ENCODE data around the gene SLC7A4.
"Not testable (repeated sequence)": the region's sequence is repeated elsewhere in the genome, so short reads cannot be mapped to it uniquely, and the experiment has no call there.

Gene SLC7A4

DNA sequence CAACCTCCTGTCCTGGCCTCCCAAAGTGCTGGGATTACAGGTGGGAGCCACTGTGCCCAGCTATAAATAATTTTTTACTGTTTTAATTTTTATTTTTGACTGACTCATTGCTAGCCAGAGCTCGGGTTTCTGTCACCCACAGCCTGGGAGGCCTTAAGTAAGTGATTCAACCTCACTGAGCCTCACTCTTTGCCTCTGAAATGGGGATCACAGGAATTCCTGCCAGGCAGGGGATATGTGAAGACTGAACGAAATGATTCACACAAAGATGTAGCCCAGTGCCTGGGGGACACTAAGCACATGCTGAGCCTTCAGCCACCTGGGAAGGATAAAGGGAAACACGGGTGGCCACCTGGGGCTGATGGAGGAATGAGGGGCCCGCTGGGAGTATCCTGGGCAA, 9.6 kb upstream of the SLC7A4 start:
- DNase-seq (ENCODE audit: low spot score), result no peak
- TF ChIP-seq, protein P1, sequence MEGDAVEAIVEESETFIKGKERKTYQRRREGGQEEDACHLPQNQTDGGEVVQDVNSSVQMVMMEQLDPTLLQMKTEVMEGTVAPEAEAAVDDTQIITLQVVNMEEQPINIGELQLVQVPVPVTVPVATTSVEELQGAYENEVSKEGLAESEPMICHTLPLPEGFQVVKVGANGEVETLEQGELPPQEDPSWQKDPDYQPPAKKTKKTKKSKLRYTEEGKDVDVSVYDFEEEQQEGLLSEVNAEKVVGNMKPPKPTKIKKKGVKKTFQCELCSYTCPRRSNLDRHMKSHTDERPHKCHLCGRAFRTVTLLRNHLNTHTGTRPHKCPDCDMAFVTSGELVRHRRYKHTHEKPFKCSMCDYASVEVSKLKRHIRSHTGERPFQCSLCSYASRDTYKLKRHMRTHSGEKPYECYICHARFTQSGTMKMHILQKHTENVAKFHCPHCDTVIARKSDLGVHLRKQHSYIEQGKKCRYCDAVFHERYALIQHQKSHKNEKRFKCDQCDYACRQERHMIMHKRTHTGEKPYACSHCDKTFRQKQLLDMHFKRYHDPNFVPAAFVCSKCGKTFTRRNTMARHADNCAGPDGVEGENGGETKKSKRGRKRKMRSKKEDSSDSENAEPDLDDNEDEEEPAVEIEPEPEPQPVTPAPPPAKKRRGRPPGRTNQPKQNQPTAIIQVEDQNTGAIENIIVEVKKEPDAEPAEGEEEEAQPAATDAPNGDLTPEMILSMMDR (IDR thresholded peaks at IDR 0.05; ENCODE audit: extremely low read depth, missing control alignments), result no peak

DNA sequence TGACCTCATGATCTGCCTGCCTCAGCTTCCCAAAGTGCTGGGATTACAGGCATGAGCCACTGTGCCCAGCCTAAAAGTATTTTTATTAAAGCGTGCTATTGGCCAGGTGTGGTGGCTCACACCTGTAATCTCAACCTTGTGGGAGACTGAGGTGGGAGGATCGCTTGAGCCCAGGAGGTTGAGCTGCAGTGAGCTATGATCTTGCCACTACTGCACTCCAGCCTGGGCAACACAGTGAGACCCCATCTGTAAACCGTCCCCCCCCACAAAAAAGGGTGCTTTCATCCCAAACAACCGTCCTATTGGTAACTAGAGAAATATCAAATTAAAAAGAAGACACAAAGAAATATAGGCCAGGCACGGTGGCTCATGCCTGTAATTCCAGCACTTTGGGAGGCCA, 6.8 kb upstream of the SLC7A4 start:
- not testable (repeated sequence) for DNase-seq (ENCODE audit: low spot score)

DNA sequence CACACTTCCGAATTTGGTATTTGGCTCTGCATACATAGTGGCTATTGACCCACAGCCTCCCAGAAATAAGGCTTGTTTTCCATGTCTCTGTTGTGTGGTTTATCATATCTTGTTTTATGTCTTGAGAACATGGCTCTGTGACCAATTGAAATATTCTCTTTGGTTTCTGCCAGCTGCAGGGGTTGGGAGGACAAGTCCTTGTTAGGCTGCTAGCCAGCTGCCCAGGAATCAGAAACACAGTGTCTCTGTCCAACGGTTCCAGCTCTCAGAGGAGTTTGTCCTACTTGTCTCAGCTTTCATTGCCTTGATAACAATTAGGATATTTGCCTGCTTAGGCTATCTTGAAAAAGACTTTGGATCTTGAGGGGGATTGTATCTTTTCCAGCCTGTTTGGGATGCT, 6.0 kb upstream of the SLC7A4 start:
- TF ChIP-seq, protein P1 (IDR thresholded peaks at IDR 0.05; ENCODE audit: extremely low read depth, missing control alignments), result no peak
- DNase-seq (ENCODE audit: low spot score), result no peak

DNA sequence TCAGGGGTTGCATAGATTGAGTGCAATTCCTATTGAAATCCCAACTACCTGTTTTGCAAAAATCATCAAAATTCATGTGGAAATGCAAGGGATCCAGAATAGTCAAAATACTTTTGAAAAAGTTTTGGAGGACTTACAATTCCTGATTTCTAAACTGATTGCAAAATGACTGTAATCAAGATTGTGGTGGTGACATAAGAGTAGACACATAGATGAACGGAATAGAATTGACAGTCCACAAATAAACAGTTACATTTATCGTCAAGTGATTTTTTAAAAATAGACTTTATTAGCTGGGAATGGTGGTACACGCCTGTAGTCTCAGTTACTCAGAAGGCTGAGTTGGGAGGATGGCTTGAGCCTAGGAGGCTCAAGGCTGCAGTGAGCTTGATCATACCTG, 2.6 kb upstream of the SLC7A4 start:
- TF ChIP-seq, protein P1 (IDR thresholded peaks at IDR 0.05; ENCODE audit: extremely low read depth, missing control alignments), result no peak
- no peak for DNase-seq (ENCODE audit: low spot score)

DNA sequence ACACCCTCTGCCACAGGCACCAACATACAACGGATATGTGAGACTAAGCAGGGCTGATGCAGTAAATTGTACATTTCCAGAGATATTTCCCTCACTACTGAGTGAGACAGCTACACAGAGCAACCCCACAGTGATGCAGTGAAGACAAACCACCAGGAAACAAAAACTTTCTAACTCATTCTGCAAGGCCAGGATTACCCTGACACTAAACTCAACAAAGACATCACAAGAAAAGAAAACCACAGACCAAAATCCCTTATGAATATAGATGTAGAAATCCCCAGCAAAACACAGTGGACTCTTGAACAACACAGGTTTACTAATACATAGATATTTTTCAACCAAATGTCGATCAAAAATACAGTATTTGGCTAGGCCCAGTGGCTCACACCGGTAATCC, 1.5 kb upstream of the SLC7A4 start:
- TF ChIP-seq, protein P1 (IDR thresholded peaks at IDR 0.05; ENCODE audit: extremely low read depth, missing control alignments), result no peak
- DNase-seq (ENCODE audit: low spot score), result no peak

DNA sequence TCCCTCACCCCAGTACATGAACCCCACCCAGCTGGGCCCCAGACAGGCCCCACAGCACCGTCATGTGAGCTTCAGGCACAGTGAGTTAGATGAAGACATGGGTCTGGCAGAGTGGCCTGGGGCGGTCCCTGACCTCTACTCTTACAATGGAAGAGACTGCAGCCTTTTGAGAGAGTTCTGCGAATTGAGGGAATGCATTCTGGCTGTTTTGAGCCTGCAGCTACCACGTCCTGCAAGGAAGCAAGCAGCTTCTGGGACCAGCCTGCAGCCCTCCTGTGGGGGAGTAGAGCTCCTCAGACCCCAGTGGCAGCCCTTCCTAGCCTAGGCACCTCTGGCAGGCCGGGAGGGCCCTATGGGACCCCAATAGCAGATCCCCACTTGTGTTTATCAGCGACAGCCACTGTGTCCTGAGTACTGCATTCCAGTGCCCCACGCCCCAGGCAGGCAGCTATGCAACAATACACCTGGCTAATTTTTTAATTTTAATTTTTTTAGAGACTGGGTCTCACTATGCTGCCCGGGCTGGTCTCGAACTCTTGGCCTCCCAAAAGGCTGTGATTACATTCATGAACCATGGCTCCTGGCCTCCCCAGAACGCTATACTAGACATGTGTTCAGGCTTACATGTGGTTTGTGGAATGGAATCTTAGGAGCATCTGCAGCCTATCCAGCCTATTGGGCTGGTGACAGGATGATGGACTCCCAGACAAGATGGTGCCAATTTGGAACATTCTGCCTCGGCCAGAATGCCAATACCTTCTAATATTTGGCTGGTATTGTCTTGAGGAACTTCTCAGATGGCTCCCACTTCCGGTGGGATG, 717 bp upstream of the SLC7A4 start:
- TF ChIP-seq, protein P1 (IDR thresholded peaks at IDR 0.05; ENCODE audit: extremely low read depth, missing control alignments), result no peak
- no peak for DNase-seq (ENCODE audit: low spot score)

DNA sequence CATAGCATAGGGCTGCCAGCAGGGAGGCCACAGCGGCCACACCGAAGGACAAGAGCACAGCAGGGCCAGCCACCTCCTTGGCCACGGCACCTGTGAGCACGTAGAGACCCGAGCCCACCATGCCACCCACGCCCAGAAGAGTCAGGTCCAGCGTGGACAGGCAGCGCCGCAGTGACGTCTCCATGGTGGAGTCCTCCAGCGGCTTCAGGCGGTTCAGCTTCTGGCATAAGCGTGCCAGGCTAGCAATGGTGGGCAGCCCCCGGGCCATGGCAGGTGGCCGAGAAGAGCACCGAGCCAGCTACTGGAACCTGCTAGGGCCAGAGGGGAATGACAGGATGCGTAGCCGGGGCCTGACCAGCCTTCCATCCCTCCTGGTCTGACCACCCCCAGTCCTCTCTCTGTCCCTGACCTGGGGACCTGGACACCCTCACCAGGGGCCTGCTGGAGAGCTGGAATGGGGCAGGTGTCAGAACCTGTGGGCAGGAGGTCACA, 770 bp downstream of the SLC7A4 start:
- no peak for DNase-seq (ENCODE audit: low spot score)
- TF ChIP-seq, protein P1 (IDR thresholded peaks at IDR 0.05; ENCODE audit: extremely low read depth, missing control alignments), result no peak

Measured in GM20000 (cell line).